Measurements from ENCODE around the gene FBXO21. TPM values are rescaled to one million over a fixed set of nuclear protein-coding genes. Genes with fewer than 3 reads are reported as not detected.
"Not testable (repeated sequence)": the region's sequence is repeated elsewhere in the genome, so short reads cannot be mapped to it uniquely, and the experiment has no call there.

The FBXO21 gene
- total and polyA plus RNA-seq, 8 donors: 7.4 to 494 (median 32.2) TPM

DNA sequence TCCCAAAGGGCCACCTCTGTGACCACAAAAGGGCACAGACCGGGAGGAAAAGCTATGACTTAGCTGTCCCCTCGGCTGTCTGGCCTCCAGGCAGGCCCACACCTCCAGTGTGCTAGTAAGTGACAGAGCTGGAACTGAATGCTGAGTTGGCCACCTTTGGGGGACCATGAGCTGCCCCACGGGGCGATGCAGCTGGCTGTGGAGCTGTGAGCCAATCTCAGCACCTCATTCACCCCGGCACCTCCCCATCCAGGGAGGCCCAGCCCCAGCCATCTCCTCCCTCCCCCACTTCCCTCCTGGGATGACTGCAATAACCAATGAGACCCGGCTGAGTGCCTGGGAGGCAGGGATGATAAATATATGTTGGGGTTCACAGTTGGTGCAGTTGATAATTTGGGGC lies 78.9 kb downstream of the FBXO21 start:
- intact Hi-C loops (cut with DNase I; ENCODE audit: low total_unique reads): no loop called here
- peaks cover 0 to 4% (median 0%) of the 10 kb centered on the region in 3 donors for H3K27me3 ChIP-seq
- H3K4me3 ChIP-seq: no peak overlapping the region
- H3K36me3 ChIP-seq: no peaks in the 10 kb centered on the region
- whole genome bisulfite sequencing, 5 donors: 39 to 72% (median 57%) methylated on average over 4 to 6 of the region's 6 CpGs
- no peak overlapping the region for H3K27ac ChIP-seq
- H3K9me3 ChIP-seq: no peaks in the 10 kb centered on the region
- no peak for DNase-seq
- TF ChIP-seq, protein P1, sequence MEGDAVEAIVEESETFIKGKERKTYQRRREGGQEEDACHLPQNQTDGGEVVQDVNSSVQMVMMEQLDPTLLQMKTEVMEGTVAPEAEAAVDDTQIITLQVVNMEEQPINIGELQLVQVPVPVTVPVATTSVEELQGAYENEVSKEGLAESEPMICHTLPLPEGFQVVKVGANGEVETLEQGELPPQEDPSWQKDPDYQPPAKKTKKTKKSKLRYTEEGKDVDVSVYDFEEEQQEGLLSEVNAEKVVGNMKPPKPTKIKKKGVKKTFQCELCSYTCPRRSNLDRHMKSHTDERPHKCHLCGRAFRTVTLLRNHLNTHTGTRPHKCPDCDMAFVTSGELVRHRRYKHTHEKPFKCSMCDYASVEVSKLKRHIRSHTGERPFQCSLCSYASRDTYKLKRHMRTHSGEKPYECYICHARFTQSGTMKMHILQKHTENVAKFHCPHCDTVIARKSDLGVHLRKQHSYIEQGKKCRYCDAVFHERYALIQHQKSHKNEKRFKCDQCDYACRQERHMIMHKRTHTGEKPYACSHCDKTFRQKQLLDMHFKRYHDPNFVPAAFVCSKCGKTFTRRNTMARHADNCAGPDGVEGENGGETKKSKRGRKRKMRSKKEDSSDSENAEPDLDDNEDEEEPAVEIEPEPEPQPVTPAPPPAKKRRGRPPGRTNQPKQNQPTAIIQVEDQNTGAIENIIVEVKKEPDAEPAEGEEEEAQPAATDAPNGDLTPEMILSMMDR (IDR thresholded peaks at IDR 0.05): no peak
- TF ChIP-seq EP300 (IDR thresholded peaks at IDR 0.05): no peak
- no peak for TF ChIP-seq POLR2A (IDR thresholded peaks at IDR 0.05)
- TF ChIP-seq POLR2AphosphoS5 (IDR thresholded peaks at IDR 0.05): no peak
- H3K4me1 ChIP-seq: no peaks in the 10 kb centered on the region

DNA sequence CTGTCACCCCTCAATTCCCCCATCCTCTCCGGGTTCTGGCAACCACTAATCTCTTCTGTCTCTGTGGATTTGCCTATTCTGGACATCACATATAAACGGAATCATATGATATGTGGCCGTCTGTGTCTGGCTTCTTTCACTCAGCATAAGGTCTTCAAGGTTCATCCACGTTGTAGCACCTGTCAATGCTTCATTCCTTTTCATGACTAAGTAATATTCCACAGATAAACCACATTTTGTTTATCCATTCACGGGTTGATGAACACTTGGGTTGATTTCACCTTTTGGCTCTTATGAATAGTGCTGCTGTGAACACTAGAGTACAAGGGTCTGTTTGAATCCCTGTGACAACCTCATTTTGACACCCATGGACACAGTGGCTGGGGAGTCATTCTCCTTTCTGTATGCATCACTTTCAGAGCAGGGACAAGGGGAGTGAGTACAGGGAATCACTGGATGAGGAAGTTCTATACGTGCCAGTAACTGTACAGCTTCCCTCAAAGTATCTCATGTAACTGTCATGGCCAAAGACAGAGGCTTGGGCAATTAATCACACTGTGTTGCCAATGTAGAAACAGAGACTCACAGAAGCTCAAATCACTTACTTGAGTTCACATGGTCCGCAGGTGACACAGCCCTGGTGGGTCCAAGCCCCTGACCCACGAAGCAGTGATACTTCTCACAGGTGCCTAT lies 80.2 kb downstream of the FBXO21 start:
- Histone ChIP-seq H3K27me3 (peaks cover 0 to 4% (median 0%) of the 10 kb centered on the region in 3 donors), H3K27ac (no peak overlapping the region), H3K9me3 (no peaks in the 10 kb centered on the region), H3K36me3 (no peaks in the 10 kb centered on the region), H3K4me1 (no peaks in the 10 kb centered on the region), H3K4me3 (no peak overlapping the region)
- no peak for DNase-seq
- TF ChIP-seq POLR2AphosphoS5 (IDR thresholded peaks at IDR 0.05) (no peak), EP300 (IDR thresholded peaks at IDR 0.05) (no peak), POLR2A (IDR thresholded peaks at IDR 0.05) (no peak)
- TF ChIP-seq, protein P1 (IDR thresholded peaks at IDR 0.05): no peak
- intact Hi-C loops (cut with DNase I; ENCODE audit: low total_unique reads): no loop called here
- 85 to 92% (median 91%) methylated on average over 8 of the region's 8 CpGs for WGBS, 5 donors

DNA sequence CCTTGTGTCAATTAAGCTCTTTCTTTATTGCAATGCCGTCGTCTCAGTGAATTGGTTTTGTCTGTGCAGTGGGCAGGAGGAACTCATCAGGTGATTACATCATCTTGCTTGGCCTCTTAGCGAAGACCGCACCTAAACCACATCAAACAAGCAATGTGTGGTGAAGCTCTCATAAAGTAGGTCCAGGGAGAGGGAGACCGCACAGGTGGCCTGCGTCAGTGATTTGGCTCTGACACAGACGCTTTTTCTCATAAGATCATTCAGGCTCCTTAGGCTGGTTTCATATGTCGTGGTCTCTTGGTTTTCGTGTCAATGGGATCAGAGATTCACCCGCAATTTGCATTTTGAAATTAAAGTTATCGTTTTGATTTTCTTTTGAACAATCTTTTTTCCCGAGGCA lies 84.4 kb downstream of the FBXO21 start:
- Histone ChIP-seq H3K27me3 (peaks cover 0 to 12% (median 0%) of the 10 kb centered on the region in 3 donors), H3K4me3 (no peak overlapping the region), H3K9me3 (no peaks in the 10 kb centered on the region), H3K27ac (no peak overlapping the region), H3K4me1 (no peaks in the 10 kb centered on the region), H3K36me3 (no peaks in the 10 kb centered on the region)
- WGBS, 5 donors: 74 to 88% (median 84%) methylated on average over 12 of the region's 12 CpGs
- intact Hi-C loops (cut with DNase I; ENCODE audit: low total_unique reads): no loop called here
- TF ChIP-seq POLR2A (IDR thresholded peaks at IDR 0.05): no peak
- no peak for TF ChIP-seq POLR2AphosphoS5 (IDR thresholded peaks at IDR 0.05)
- TF ChIP-seq, protein P1 (IDR thresholded peaks at IDR 0.05): no peak
- DNase-seq: no peak

DNA sequence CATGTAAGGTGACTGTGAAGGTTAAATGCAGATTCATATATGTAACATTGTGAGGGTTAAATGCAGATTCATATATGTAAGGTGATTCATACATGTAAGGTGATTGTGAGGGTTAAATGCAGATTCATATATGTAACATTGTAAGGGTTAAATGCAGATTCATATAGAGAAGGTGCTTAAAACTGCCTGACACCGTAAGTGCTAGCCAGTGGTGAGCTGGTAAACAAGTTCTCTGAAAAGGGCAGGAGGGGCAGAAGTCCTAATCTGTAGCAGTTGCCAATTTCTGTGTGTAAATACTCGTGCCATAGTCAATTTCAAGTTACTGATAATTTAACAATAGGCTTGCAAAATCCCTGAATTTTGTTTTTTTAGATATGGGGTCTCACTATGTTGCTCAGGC lies 86.3 kb downstream of the FBXO21 start:
- DNase-seq; H3K4me3 ChIP-seq; H3K27ac ChIP-seq; intact Hi-C loops (cut with DNase I; ENCODE audit: low total_unique reads); H3K36me3 ChIP-seq; H3K9me3 ChIP-seq: not testable (repeated sequence)
- WGBS, 5 donors: 10 to 36% (median 27%) methylated on average over 2 of the region's 2 CpGs
- H3K27me3 ChIP-seq: peaks cover 0 to 31% (median 8%) of the 10 kb centered on the region in 3 donors
- H3K4me1 ChIP-seq: peaks cover 8 to 15% (median 13%) of the 10 kb centered on the region in 4 donors

DNA sequence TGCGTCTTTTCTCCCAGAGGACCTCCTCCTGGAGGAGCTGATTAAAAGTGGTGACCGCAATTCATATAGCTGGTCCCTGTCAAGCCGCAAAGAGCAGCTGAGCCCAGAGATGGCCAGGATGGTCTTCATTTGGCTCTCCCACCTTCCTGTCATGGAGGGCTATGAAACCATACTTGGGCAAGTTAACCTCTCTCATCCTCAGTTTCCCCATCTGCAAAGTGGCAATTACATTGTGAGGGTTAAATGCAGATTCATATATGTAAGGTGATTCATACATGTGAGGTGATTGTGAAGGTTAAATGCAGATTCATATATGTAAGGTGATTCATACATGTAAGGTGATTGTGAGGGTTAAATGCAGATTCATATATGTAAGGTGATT lies 87.5 kb downstream of the FBXO21 start:
- H3K4me3 ChIP-seq: no peak overlapping the region
- 89 to 97% (median 92%) methylated on average over 3 of the region's 3 CpGs for WGBS, 5 donors
- H3K27ac ChIP-seq: no peak overlapping the region
- peaks cover 0 to 43% (median 19%) of the 10 kb centered on the region in 3 donors for H3K27me3 ChIP-seq
- no peaks in the 10 kb centered on the region for H3K9me3 ChIP-seq
- intact Hi-C loops (cut with DNase I; ENCODE audit: low total_unique reads): no loop called here
- H3K36me3 ChIP-seq: no peaks in the 10 kb centered on the region
- H3K4me1 ChIP-seq: peaks cover 10 to 27% (median 25%) of the 10 kb centered on the region in 4 donors
- TF ChIP-seq POLR2A (IDR thresholded peaks at IDR 0.05): no peak
- TF ChIP-seq POLR2AphosphoS5 (IDR thresholded peaks at IDR 0.05): no peak
- TF ChIP-seq, protein P1 (IDR thresholded peaks at IDR 0.05): no peak
- no peak for TF ChIP-seq EP300 (IDR thresholded peaks at IDR 0.05)
- DNase-seq: no peak

All from stomach (tissue), 9 donors.